GM10847 (cell line): ENCODE measurements around the gene DOCK4.

Experiments
- POLR2A ChIP-seq: IDR thresholded peaks from 2 replicates; pipeline ENCODE4 v1.6.1; 2011; ENCODE audit not compliant: insufficient read length; ENCODE audit errors: extremely low read depth

The DOCK4 gene

GRCh38 chr7:112226701-112227276, 20.6 kb upstream of the DOCK4 start:
- TF ChIP-seq POLR2A = no peak

- TF ChIP-seq POLR2A = no peak
Measured at GRCh38 chr7:112225006-112225405, 18.8 kb upstream of the DOCK4 start.

GRCh38 chr7:112224186-112224585, 18.0 kb upstream of the DOCK4 start:
- no peak for TF ChIP-seq POLR2A

GRCh38 chr7:112223310-112223709, 17.1 kb upstream of the DOCK4 start:
- TF ChIP-seq POLR2A = no peak

- no peak for TF ChIP-seq POLR2A
Measured at GRCh38 chr7:112220877-112221434, 14.8 kb upstream of the DOCK4 start.

GRCh38 chr7:112215787-112216186, 9.6 kb upstream of the DOCK4 start:
- no peak for TF ChIP-seq POLR2A

- no peak for TF ChIP-seq POLR2A
Measured at GRCh38 chr7:112214883-112215282, 8.7 kb upstream of the DOCK4 start.

- no peak for TF ChIP-seq POLR2A
Measured at GRCh38 chr7:112214268-112214667, 8.1 kb upstream of the DOCK4 start.

GRCh38 chr7:112213735-112214134, 7.5 kb upstream of the DOCK4 start:
- TF ChIP-seq POLR2A = no peak

- TF ChIP-seq POLR2A = no peak
Measured at GRCh38 chr7:112212571-112212970, 6.4 kb upstream of the DOCK4 start.

- TF ChIP-seq POLR2A = no peak
Measured at GRCh38 chr7:112211348-112211907, 5.2 kb upstream of the DOCK4 start.

- TF ChIP-seq POLR2A = no peak
Measured at GRCh38 chr7:112207765-112208164, 1.6 kb upstream of the DOCK4 start.

GRCh38 chr7:112206991-112207592, 893 bp upstream of the DOCK4 start:
- TF ChIP-seq POLR2A = no peak

GRCh38 chr7:112205343-112206237, 609 bp downstream of the DOCK4 start:
- TF ChIP-seq POLR2A = no peak

GRCh38 chr7:112204499-112205342, 1.5 kb downstream of the DOCK4 start:
- TF ChIP-seq POLR2A = no peak

- no peak for TF ChIP-seq POLR2A
Measured at GRCh38 chr7:112203365-112203739, 2.8 kb downstream of the DOCK4 start.
